K562 (cell line): Measurements from ENCODE around the gene C21orf58. TPM values are rescaled to one million over a fixed set of nuclear protein-coding genes. Genes with fewer than 3 reads are reported as not detected.
A peak's percentile ranks its signal among the peaks of the same experiment; 100 is the strongest.

ENCODE experiments used
- C11orf30 ChIP-seq: fragments of 450-650 bp; IDR thresholded peaks from 2 replicates; pipeline ENCODE4 v1.6.1; 2016; ENCODE audit warnings: low read depth, mild to moderate bottlenecking
- EGR1 ChIP-seq: fragments of 450-650 bp; conservative IDR thresholded peaks from 2 replicates; pipeline ENCODE4 v1.6.1; 2017; ENCODE audit warnings: mild to moderate bottlenecking
- ETV5 ChIP-seq: sonication (generic); formaldehyde crosslinking; IDR thresholded peaks from 2 replicates; pipeline ENCODE4 v1.4.0; 2020; ENCODE audit warnings: low read depth, mild to moderate bottlenecking, missing genetic modification reagents
- HDAC2 ChIP-seq: fragments of 450-650 bp; IDR thresholded peaks from 2 replicates; pipeline ENCODE4 v1.6.1; 2016; ENCODE audit warnings: mild to moderate bottlenecking
- HDGF ChIP-seq: fragments of 450-650 bp; IDR thresholded peaks from 2 replicates; pipeline ENCODE4 v1.6.1; 2016
- NFRKB ChIP-seq: fragments of 450-650 bp; IDR thresholded peaks from 2 replicates; pipeline ENCODE4 v1.6.1; 2016; ENCODE audit warnings: low read depth
- PHF8 ChIP-seq: fragments of 200-600 bp; sonication (generic); IDR thresholded peaks from 2 replicates; pipeline ENCODE4 v1.6.1; 2012; ENCODE audit warnings: mixed run types, mild to moderate bottlenecking, inconsistent platforms, low read length, moderate library complexity, borderline replicate concordance
- POLR2B ChIP-seq: fragments of 450-650 bp; IDR thresholded peaks from 2 replicates; pipeline ENCODE4 v1.6.1; 2018; ENCODE audit warnings: low read depth; ENCODE audit not compliant: partially characterized antibody
- RBFOX2 ChIP-seq: fragments of 200-400 bp; formaldehyde crosslinking; IDR thresholded peaks from 2 replicates; pipeline ENCODE4 v1.6.1; 2017; ENCODE audit warnings: low read depth, mild to moderate bottlenecking, low read length, moderate library complexity
- SIX5 ChIP-seq, 2 experiments: IDR thresholded peaks; 2 replicates each; pipeline ENCODE4 v1.6.1; 2011; ENCODE audit warnings: low read length in 2 of 2, borderline replicate concordance in 1 of 2, low read depth in 1 of 2, mild to moderate bottlenecking in 1 of 2, moderate library complexity in 1 of 2; ENCODE audit not compliant: insufficient read depth in 1 of 2
- SMAD4 ChIP-seq: fragments of 250-450 bp; sonication (Bioruptor Pico); conservative IDR thresholded peaks from 2 replicates; pipeline ENCODE4 v1.8.0; 2021; ENCODE audit warnings: inconsistent platforms, mild to moderate bottlenecking, moderate library complexity
- SREBF2 ChIP-seq: sonication (generic); formaldehyde crosslinking; IDR thresholded peaks from 2 replicates; pipeline ENCODE4 v1.4.0; 2020; ENCODE audit warnings: mild to moderate bottlenecking, missing genetic modification reagents
- TOE1 ChIP-seq, 2 experiments: fragments of 450-650 bp in 1 of 2; sonication (generic) in 1 of 2; formaldehyde crosslinking in 1 of 2; IDR thresholded peaks; 2 replicates each; pipeline versions ENCODE4 v1.7.1 to v1.8.0; 2016 to 2022; ENCODE audit warnings: borderline replicate concordance in 2 of 2, mild to moderate bottlenecking in 2 of 2, antibody characterized with exemption in 1 of 2, inconsistent platforms in 1 of 2, low read depth in 1 of 2, missing genetic modification reagents in 1 of 2, moderate library complexity in 1 of 2
- YY1 ChIP-seq, 3 experiments: IDR thresholded peaks; 2 replicates each; pipeline ENCODE4 v1.6.1; 2011; ENCODE audit warnings: low read length in 2 of 3, mild to moderate bottlenecking in 2 of 3, moderate library complexity in 2 of 3, borderline replicate concordance in 1 of 3, control low read depth in 1 of 3, low read depth in 1 of 3; ENCODE audit not compliant: insufficient read depth in 3 of 3, insufficient replicate concordance in 2 of 3, control insufficient read depth in 1 of 3, insufficient read length in 1 of 3; ENCODE audit errors: extremely low read depth in 1 of 3
- ZBTB7A ChIP-seq: IDR thresholded peaks from 2 replicates; pipeline ENCODE4 v1.6.1; 2011; ENCODE audit warnings: low read depth, mild to moderate bottlenecking, low read length, moderate library complexity, borderline replicate concordance; ENCODE audit not compliant: control insufficient read depth
- ZNF354B ChIP-seq: fragments of 250-450 bp; sonication (Bioruptor Pico); IDR thresholded peaks from 2 replicates; pipeline ENCODE4 v1.4.0; 2020
- ZNF444 ChIP-seq: fragments of 250-450 bp; sonication (Bioruptor Pico); IDR thresholded peaks from 2 replicates; pipeline ENCODE4 v1.4.0; 2020; ENCODE audit warnings: mild to moderate bottlenecking, moderate library complexity
- polyA plus RNA-seq, 8 experiments: library from polyadenylated mRNA; depleted of rRNA in 4 of 8; stranded (reverse) in 5 of 8; unstranded in 3 of 8; fragments of >200 nt; fragmentation: Nextera tagmentation in 2 of 8; fragmentation: Illumina TruSeq in 1 of 8; extraction: Ambion mirVana in 2 of 8; extraction: Trizol in 1 of 8; gene quantifications; 2 replicates each; pipeline versions ENCODE4 v1.2.1 to v1.2.3, GENCODE V29; 2011 to 2014; ENCODE audit warnings: inconsistent platforms in 1 of 8, missing spikeins in 1 of 8
- total RNA-seq, 7 experiments: library from RNA; depleted of rRNA in 6 of 7; stranded (reverse); fragments of >200 nt in 6 of 7; fragmentation: Illumina TruSeq in 2 of 7; extraction: Trizol in 2 of 7; gene quantifications; 2 replicates each; pipeline versions ENCODE4 v1.2.1 to v1.2.3, GENCODE V29; 2011 to 2021; ENCODE audit warnings: low replicate concordance in 1 of 7
- TF ChIP-seq, protein P1 (sequence below): fragments of 450-650 bp; formaldehyde crosslinking; IDR thresholded peaks from 2 replicates; pipeline ENCODE4 v1.4.0; 2020; ENCODE audit warnings: mild to moderate bottlenecking, moderate library complexity

C21orf58 gene
- total and polyA plus RNA-seq, 9 of the 15 experiments (the other 6 are each of a cell fraction or from before 2014, with no cell fraction given): 1.2 to 30.5 (median 12.4) TPM

DNA sequence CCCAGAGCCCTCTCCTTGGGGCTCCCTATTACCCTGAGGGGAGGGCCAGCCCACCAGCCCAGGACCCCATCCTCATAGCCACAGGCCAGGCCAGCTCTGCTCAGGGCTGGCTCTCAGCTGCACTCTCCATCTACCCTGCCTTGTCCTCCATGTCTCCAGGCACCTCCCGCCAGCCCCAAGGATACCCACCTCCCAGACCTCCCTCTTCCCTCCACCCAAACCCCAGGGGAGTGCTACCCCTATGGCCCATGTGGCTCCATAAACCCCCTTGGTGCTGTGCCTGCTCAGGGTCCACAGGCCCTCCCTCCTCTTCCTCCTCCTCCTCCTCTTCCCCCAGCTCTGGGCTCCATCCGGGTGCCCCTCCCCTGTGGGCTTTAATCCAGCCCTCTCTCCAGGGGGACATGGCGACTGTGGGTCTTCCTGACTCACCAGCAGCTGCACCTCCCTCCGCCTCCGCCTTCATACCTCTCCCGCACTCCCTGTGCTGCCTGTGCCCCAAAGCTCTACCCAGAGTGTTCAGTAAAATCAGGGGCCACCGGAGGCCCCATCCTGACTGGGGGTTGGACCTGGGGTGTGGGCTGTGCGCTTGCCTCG lies 28.4 kb downstream of the C21orf58 start (continued):
- TF ChIP-seq PHF8 (peak; percentile 2; the same call in 1 of the 2 replicates), HDGF (0 out of 2 replicates have a peak, but pooled peaks have one; percentile 68), NFRKB (peak; percentile 10; the same call in 1 of the 2 replicates), EGR1 (peak; percentile 70), RBFOX2 (peak; percentile 7; the same call in 1 of the 2 replicates), SMAD4 (0 out of 2 replicates have a peak, but pooled peaks have one; percentile 10), SIX5 (IDR thresholded peaks at IDR 0.05; ENCODE audit: borderline replicate concordance in 1 of 2, insufficient read depth in 1 of 2, low read depth in 1 of 2, low read length in 2 of 2) (no peak), ZNF444 (no peak), HDAC2 (no peak), ETV5 (CRISPR knock-in tag) (0 out of 2 replicates have a peak, but pooled peaks have one; percentile 32), C11orf30 (no peak), YY1 (IDR thresholded peaks at IDR 0.05; ENCODE audit: borderline replicate concordance in 1 of 3, control insufficient read depth in 1 of 3, extremely low read depth in 1 of 3, insufficient read depth in 3 of 3, insufficient read length in 1 of 3, insufficient replicate concordance in 2 of 3, low read depth in 1 of 3, low read length in 2 of 3) (peak in 1 of 3 experiments; percentile 40), POLR2B (peak; percentile 26), TOE1 (IDR thresholded peaks at IDR 0.05; ENCODE audit: borderline replicate concordance) (0 out of 2 replicates have a peak, but pooled peaks have one; percentile 21), TOE1 (CRISPR knock-in tag; IDR thresholded peaks at IDR 0.05; ENCODE audit: borderline replicate concordance, low read depth) (no peak), SREBF2 (CRISPR knock-in tag) (no peak), ZBTB7A (peak; percentile 30; the same call in 1 of the 2 replicates), ZNF354B (CRISPR knock-in tag) (no peak)
- TF ChIP-seq, protein P1, sequence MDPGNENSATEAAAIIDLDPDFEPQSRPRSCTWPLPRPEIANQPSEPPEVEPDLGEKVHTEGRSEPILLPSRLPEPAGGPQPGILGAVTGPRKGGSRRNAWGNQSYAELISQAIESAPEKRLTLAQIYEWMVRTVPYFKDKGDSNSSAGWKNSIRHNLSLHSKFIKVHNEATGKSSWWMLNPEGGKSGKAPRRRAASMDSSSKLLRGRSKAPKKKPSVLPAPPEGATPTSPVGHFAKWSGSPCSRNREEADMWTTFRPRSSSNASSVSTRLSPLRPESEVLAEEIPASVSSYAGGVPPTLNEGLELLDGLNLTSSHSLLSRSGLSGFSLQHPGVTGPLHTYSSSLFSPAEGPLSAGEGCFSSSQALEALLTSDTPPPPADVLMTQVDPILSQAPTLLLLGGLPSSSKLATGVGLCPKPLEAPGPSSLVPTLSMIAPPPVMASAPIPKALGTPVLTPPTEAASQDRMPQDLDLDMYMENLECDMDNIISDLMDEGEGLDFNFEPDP (CRISPR knock-in tag): no peak
